CD4-positive, alpha-beta memory T cell (primary cell): Measurements from ENCODE around the gene OR14I1. TPM values are rescaled to one million over a fixed set of nuclear protein-coding genes. Genes with fewer than 3 reads are reported as not detected.

Experiments
- CTCF ChIA-PET: fragments of 350-600 bp; sonication (Branson Sonifier 250); formaldehyde crosslinking; loops from one replicate; lab custom pipeline; 2021; ENCODE audit warnings: inconsistent platforms; ENCODE audit not compliant: partially characterized antibody; lab: Charles Lee
- POLR2A ChIA-PET: fragments of 350-600 bp; sonication (Branson Sonifier 250); formaldehyde crosslinking; loops from one replicate; lab custom pipeline; 2021; ENCODE audit not compliant: partially characterized antibody; lab: Charles Lee
- DNase-seq, 5 donors: peaks; one replicate each; pipeline versions ENCODE4 v3.0.0 to v3.0.0-alpha.2; 2020 to 2022; ENCODE audit warnings: mixed read lengths in 1 of 5
- H3K27ac ChIP-seq: one replicate; pipeline ENCODE4 v1.7.0; 2013; ENCODE audit warnings: low read depth, low read length
- H3K27me3 ChIP-seq: 2 replicates; pipeline ENCODE4 v1.7.0; 2013; ENCODE audit warnings: mild to moderate bottlenecking, low read length, moderate library complexity; ENCODE audit not compliant: insufficient read depth
- H3K36me3 ChIP-seq: 2 replicates; pipeline ENCODE4 v1.7.0; 2013; ENCODE audit warnings: mild to moderate bottlenecking, low read length, moderate library complexity; ENCODE audit not compliant: insufficient read depth
- H3K4me1 ChIP-seq: 2 replicates; pipeline ENCODE4 v1.7.0; 2013; ENCODE audit warnings: mild to moderate bottlenecking, low read length, moderate library complexity; ENCODE audit not compliant: insufficient read depth
- H3K4me3 ChIP-seq, 2 donors: one replicate each; pipeline ENCODE4 v1.7.0; 2013; ENCODE audit warnings: low read length in 2 of 2, mild to moderate bottlenecking in 1 of 2
- H3K9me3 ChIP-seq, 2 donors: one replicate each; pipeline ENCODE4 v1.7.0; 2013; ENCODE audit warnings: low read length in 2 of 2, control low read depth in 1 of 2; ENCODE audit not compliant: control insufficient read depth in 1 of 2
- H3K27ac Mint-ChIP-seq, 7 donors: one replicate each; pipeline ENCODE4 v1.8.0; 2020 to 2021; ENCODE audit warnings: mixed read lengths in 7 of 7, mild to moderate bottlenecking in 6 of 7, inconsistent platforms in 3 of 7, moderate library complexity in 3 of 7
- H3K27me3 Mint-ChIP-seq, 2 donors: one replicate each; pipeline ENCODE4 v1.8.0; 2020 to 2021; ENCODE audit warnings: mixed read lengths in 2 of 2
- H3K36me3 Mint-ChIP-seq, 2 donors: one replicate each; pipeline ENCODE4 v1.8.0; 2020 to 2021; ENCODE audit warnings: mixed read lengths in 2 of 2, inconsistent platforms in 1 of 2, mild to moderate bottlenecking in 1 of 2
- H3K4me1 Mint-ChIP-seq, 4 donors: one replicate each; pipeline ENCODE4 v1.8.0; 2020 to 2021; ENCODE audit warnings: mixed read lengths in 4 of 4, mild to moderate bottlenecking in 1 of 4
- H3K4me3 Mint-ChIP-seq, 8 donors: one replicate each; pipeline ENCODE4 v1.8.0; 2020 to 2021; ENCODE audit warnings: mixed read lengths in 8 of 8, mild to moderate bottlenecking in 7 of 8, moderate library complexity in 6 of 8, inconsistent platforms in 3 of 8
- H3K9me3 Mint-ChIP-seq, 8 donors: one replicate each; pipeline ENCODE4 v1.8.0; 2020 to 2021; ENCODE audit warnings: mixed read lengths in 8 of 8, mild to moderate bottlenecking in 5 of 8, inconsistent platforms in 3 of 8, moderate library complexity in 1 of 8
- intact Hi-C: fragments of 100-400 bp; cut with micrococcal nuclease; formaldehyde crosslinking; loops from one replicate; pipeline ENCODE4 v1.15.1; 2023
- polyA plus RNA-seq, 2 donors: library from polyadenylated mRNA; unstranded; fragments of 300-500 nt; fragmentation: Illumina TruSeq; gene quantifications; one replicate each; pipeline ENCODE4 v1.2.3, GENCODE V29; 2021
- total RNA-seq, 2 experiments: library from RNA; stranded (reverse); gene quantifications; one replicate each; pipeline ENCODE4 v1.2.3, GENCODE V29; 2021

The OR14I1 gene
- total and polyA plus RNA-seq, 4 experiments from 2014 or later: not detected

GRCh38 chr1:248703674-248704073 is 1.1 kb upstream of the OR14I1 start:
- ChIA-PET POLR2A (no interaction called here), CTCF (interaction anchor here (1.3 kb wide), 1 partner anchor 9 kb away, joined by 3 read pairs; no protein-coding TSS in a partner anchor)
- no peaks in the 10 kb centered on the region for H3K4me1 Mint-ChIP-seq
- no peak overlapping the region for H3K27ac Mint-ChIP-seq
- H3K4me3 Mint-ChIP-seq: no peak overlapping the region
- H3K27ac ChIP-seq: no peak overlapping the region
- no peaks in the 10 kb centered on the region for H3K27me3 ChIP-seq
- no peaks in the 10 kb centered on the region for H3K9me3 ChIP-seq
- DNase-seq: no peak
- no peaks in the 10 kb centered on the region for H3K4me1 ChIP-seq
- intact Hi-C loops: no loop called here
- H3K9me3 Mint-ChIP-seq: no peaks in the 10 kb centered on the region
- no peaks in the 10 kb centered on the region for H3K36me3 Mint-ChIP-seq
- peaks cover 10 to 23% of the 10 kb centered on the region in 2 donors for H3K27me3 Mint-ChIP-seq
- no peaks in the 10 kb centered on the region for H3K36me3 ChIP-seq
- H3K4me3 ChIP-seq: no peak overlapping the region

GRCh38 chr1:248699099-248699498 is 3.5 kb downstream of the OR14I1 start:
- peaks cover 8 to 9% of the 10 kb centered on the region in 2 donors for H3K27me3 Mint-ChIP-seq
- POLR2A ChIA-PET: no interaction called here
- H3K4me1 ChIP-seq: no peaks in the 10 kb centered on the region

DNA sequence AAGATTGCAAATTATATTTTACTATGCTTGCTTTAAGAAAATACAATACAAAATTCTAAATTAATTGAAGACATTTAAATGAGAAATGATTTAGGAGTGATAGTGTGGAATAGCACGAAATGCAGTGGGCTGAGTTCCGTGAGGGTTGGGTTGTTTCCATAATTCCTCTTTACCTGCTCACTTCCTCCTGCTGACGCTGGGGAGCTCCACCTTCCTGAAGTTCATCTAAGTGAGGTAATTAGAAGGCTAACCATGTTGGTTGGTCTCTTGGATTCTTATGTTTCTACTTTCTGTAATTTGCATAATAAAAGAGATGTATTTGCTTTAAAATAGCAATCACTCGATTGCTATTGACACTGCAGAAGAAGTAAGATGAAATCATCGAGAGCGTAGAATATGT is 4.7 kb downstream of the OR14I1 start:
- Histone ChIP-seq H3K9me3 (no peaks in the 10 kb centered on the region), H3K36me3 (no peaks in the 10 kb centered on the region), H3K4me3 (no peak overlapping the region), H3K27me3 (no peaks in the 10 kb centered on the region), H3K27ac (no peak overlapping the region), H3K4me1 (no peaks in the 10 kb centered on the region)
- intact Hi-C loops: no loop called here
- CTCF ChIA-PET: no interaction called here
- DNase-seq: no peak
- Mint-ChIP-seq H3K36me3 (no peaks in the 10 kb centered on the region), H3K27ac (no peak overlapping the region), H3K27me3 (peaks cover 8 to 9% of the 10 kb centered on the region in 2 donors), H3K4me1 (no peaks in the 10 kb centered on the region), H3K4me3 (no peak overlapping the region), H3K9me3 (no peaks in the 10 kb centered on the region)
- POLR2A ChIA-PET: no interaction called here

More at GRCh38 chr1:248699099-248699498, 3.5 kb downstream of the OR14I1 start:
- no peak overlapping the region for H3K27ac Mint-ChIP-seq
- Histone ChIP-seq H3K27me3 (no peaks in the 10 kb centered on the region), H3K4me3 (no peak overlapping the region), H3K27ac (no peak overlapping the region), H3K9me3 (no peaks in the 10 kb centered on the region), H3K36me3 (no peaks in the 10 kb centered on the region)
- H3K4me3 Mint-ChIP-seq: no peak overlapping the region
- no peaks in the 10 kb centered on the region for H3K9me3 Mint-ChIP-seq
- no peaks in the 10 kb centered on the region for H3K4me1 Mint-ChIP-seq
- intact Hi-C loops: no loop called here
- no peak for DNase-seq
- CTCF ChIA-PET: interaction anchor here (1.1 kb wide), 1 partner anchor 51 kb away, joined by 3 read pairs; no protein-coding TSS in a partner anchor
- H3K36me3 Mint-ChIP-seq: no peaks in the 10 kb centered on the region

- Mint-ChIP-seq H3K4me1 (no peaks in the 10 kb centered on the region), H3K9me3 (peaks cover 0 to 4% (median 0%) of the 10 kb centered on the region in 8 donors), H3K4me3 (no peak overlapping the region), H3K27me3 (peaks cover 8 to 14% of the 10 kb centered on the region in 2 donors), H3K36me3 (no peaks in the 10 kb centered on the region), H3K27ac (no peak overlapping the region)
- Histone ChIP-seq H3K27me3 (no peaks in the 10 kb centered on the region), H3K4me3 (no peak overlapping the region), H3K4me1 (no peaks in the 10 kb centered on the region), H3K9me3 (no peaks in the 10 kb centered on the region), H3K36me3 (no peaks in the 10 kb centered on the region), H3K27ac (no peak overlapping the region)
- intact Hi-C loops: no loop called here
- DNase-seq: no peak
- POLR2A ChIA-PET: no interaction called here
- CTCF ChIA-PET: no interaction called here
Measured at GRCh38 chr1:248696774-248697173, 5.8 kb downstream of the OR14I1 start.

GRCh38 chr1:248696261-248696660 is 6.3 kb downstream of the OR14I1 start:
- Histone ChIP-seq H3K27me3 (no peaks in the 10 kb centered on the region), H3K27ac (no peak overlapping the region), H3K36me3 (no peaks in the 10 kb centered on the region), H3K4me1 (no peaks in the 10 kb centered on the region), H3K4me3 (no peak overlapping the region), H3K9me3 (no peaks in the 10 kb centered on the region)
- Mint-ChIP-seq H3K4me1 (no peaks in the 10 kb centered on the region), H3K4me3 (no peak overlapping the region), H3K36me3 (no peaks in the 10 kb centered on the region), H3K27me3 (peaks cover 8 to 15% of the 10 kb centered on the region in 2 donors), H3K9me3 (peaks cover 0 to 4% (median 0%) of the 10 kb centered on the region in 8 donors), H3K27ac (no peak overlapping the region)
- ChIA-PET CTCF (no interaction called here), POLR2A (no interaction called here)
- no peak for DNase-seq
- intact Hi-C loops: no loop called here

DNA sequence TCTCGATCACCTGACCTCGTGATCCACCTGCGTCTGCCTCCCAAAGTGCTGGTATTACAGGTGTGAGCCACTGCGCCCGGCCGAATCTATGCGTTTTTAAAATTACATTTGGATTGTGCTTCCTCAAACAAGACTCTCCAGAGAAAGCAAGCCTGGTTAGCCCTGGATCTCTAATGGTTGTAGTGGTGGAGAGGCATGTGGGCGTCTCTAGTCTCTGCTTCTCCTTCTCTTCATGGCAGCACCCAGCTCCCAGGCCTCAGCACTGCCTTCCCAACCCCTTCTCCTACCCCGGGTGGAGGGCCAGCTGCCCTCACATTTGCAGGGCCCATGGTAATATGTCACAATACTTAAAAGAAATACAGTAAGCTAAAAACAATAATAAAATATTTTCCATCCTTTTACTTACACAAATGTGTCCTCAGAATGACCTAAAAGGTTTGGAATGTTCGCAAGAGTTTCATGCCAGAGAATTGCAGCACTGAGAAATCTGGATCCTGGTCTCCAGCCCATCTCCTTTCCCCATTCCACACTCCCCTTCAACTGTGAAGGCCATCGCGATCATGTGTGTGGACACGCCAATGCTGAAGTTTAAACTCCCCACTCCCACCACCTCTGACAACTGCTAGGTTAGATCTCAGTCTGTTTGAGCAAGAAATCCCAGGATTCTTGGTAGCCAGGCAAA is 7.0 kb downstream of the OR14I1 start:
- ChIA-PET POLR2A (no interaction called here), CTCF (interaction anchor here (1.2 kb wide), 1 partner anchor 9 kb away, joined by 4 read pairs; no protein-coding TSS in a partner anchor)
- no peaks in the 10 kb centered on the region for H3K4me1 ChIP-seq
- H3K27ac ChIP-seq: no peak overlapping the region
- DNase-seq: no peak
- H3K27ac Mint-ChIP-seq: no peak overlapping the region
- H3K36me3 ChIP-seq: no peaks in the 10 kb centered on the region
- H3K27me3 Mint-ChIP-seq: peaks cover 9 to 16% of the 10 kb centered on the region in 2 donors
- H3K4me1 Mint-ChIP-seq: no peaks in the 10 kb centered on the region
- H3K9me3 Mint-ChIP-seq: peaks cover 0 to 6% (median 0%) of the 10 kb centered on the region in 8 donors
- H3K27me3 ChIP-seq: no peaks in the 10 kb centered on the region
- no peak overlapping the region for H3K4me3 ChIP-seq
- H3K9me3 ChIP-seq: no peaks in the 10 kb centered on the region
- H3K4me3 Mint-ChIP-seq: no peak overlapping the region
- intact Hi-C loops: no loop called here
- H3K36me3 Mint-ChIP-seq: no peaks in the 10 kb centered on the region

GRCh38 chr1:248691567-248692155 is 10.9 kb downstream of the OR14I1 start:
- no peaks in the 10 kb centered on the region for H3K9me3 ChIP-seq
- H3K4me1 ChIP-seq: no peaks in the 10 kb centered on the region
- peaks cover 0 to 3% (median 3%) of the 10 kb centered on the region in 4 donors for H3K4me1 Mint-ChIP-seq
- peaks cover 3 to 8% of the 10 kb centered on the region in 2 donors for H3K27me3 Mint-ChIP-seq
- no peak overlapping the region for H3K27ac Mint-ChIP-seq
- ChIA-PET CTCF (no interaction called here), POLR2A (no interaction called here)
- H3K36me3 ChIP-seq: no peaks in the 10 kb centered on the region
- no peak overlapping the region for H3K4me3 Mint-ChIP-seq
- intact Hi-C loops: no loop called here
- no peak overlapping the region for H3K27ac ChIP-seq
- no peaks in the 10 kb centered on the region for H3K27me3 ChIP-seq
- H3K9me3 Mint-ChIP-seq: peaks cover 0 to 16% (median 3%) of the 10 kb centered on the region in 8 donors
- H3K36me3 Mint-ChIP-seq: no peaks in the 10 kb centered on the region
- H3K4me3 ChIP-seq: no peak overlapping the region
- no peak for DNase-seq
